ENCODE results near the gene MMD.

Gene MMD

DNA sequence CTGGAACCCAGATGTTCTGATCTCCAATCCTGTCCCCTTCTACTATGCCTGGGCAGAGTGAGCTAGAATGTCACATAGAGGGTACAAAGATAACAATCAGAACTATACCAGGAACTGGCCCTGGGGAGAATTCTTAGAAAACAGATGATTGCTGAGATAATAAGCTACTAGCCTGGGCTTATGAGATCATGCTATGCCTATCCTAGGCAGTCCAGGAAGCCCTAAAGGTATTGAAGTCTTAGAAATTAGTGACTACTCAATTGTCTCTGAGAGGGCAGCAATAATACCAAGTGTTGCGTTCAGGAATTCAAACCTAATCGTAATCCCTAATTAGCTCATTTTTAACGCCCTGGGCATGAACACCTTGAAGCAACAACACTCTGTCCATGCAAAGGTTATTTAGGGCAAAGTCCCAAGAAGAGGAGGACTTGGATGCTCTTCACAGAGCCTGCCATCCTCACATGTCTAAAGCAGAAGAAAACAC, 77.1 kb downstream of the MMD start:
- FAIRE-seq, result no peak

DNA sequence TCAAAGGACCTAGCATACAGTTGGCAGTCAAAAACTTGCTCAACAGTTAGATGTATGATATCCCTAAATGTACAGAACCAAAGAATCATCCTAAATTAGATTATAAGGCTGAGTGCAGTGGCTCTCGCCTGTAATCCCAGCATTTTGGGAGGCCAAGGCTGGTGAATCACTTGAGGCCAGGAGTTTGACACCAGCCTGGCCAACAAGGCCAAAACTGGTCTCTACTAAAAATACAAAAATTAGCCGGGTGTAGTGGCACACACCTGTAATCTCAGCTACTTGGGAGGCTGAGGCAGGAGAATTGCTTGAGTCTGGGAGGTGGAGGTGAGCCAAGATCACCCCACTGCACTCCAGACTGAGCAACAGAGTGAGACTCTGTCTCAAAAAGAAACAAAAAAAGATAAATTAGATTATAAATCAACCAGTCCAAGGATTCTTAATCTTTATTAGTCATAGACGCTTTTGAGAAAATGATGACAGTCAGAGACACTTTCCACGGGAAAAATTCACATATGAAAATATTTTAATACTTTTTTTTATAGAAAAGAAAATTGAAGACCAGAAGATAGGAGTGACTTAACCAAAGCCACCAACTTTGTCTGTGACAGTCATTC, 77.6 kb downstream of the MMD start:
- FAIRE-seq, result no peak

DNA sequence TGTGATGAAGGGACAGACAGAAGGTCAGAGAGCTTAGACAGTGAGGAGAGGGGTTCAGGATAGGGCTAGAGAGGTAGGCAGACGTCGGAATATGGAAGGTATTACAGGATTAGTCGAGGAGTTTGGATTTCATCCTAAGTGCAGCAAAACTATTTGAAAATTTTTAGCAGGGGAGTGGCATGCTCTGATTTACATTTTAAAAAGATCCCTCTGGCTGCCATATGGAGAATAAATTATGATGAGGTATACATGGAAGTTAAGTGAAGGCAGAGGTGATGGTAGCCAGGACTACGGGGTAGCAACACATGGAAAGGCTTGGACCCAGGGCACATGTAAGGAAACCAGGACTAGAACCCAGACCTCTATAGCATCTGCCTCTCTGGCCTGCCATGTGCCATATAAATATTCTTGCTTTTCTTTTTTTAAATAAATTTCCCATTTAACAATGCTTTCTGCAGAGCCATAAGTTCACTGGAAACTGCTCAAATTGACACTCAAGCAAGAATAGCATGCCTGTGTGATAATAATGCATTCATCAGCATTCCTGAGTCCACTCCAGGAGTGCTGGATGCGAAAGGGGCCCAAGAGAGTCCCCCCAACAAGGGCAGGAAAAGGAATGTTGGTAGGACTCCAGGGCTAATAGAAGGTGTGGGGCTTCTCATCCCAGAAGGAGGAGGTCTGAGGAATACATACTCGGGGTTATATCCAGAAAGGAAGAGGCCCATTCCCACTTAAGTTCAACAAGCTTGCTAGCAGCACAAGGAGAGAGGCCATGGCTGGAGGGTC, 78.6 kb downstream of the MMD start:
- no peak for FAIRE-seq
